Urothelium cell line (cell line): ENCODE measurements around the gene TMEM198.

ENCODE experiments used
- DNase-seq: peaks from one replicate; pipeline ENCODE4 v3.0.0; 2011; ENCODE audit warnings: low spot score, mixed read lengths
- FAIRE-seq: peaks from 2 replicates; lab custom pipeline; 2011; peaks lifted over from hg19 to GRCh38; lab: Jason Lieb, UNC

TMEM198 gene

DNA sequence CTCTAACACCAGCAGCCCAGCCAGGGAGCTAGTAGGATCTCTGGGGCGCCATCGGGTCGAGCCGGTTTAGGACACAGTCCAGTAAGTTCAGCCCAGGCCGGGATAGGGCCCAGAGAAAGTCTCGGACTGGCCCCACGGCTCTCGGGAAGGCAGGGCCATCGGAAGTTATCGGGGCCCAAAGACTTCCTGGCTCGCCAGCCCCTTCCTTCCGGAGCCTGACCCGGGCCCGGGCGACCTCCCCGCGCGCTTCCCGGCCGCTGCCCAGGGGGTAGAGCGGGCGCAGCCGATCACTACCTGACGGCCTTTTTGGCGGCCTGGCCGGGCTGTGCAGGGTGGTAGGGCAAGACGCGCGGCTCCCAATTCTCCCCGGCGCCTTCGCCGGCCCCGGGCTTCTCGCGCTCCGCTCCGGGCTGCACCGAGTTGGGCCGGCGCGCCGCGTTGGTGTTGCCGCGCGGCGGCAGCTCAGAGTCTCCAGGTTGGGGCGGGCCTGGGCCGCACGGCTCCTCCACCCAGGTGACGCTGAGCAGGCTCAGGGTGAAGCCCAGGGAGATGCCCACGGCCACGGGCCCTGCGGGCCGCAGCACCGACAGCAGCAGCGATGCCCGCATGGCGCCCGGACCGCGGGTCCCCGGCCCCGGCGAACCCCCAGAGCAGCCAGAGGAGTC is 765 bp upstream of the TMEM198 start:
- FAIRE-seq (no peak), DNase-seq (peak; percentile 47)

DNA sequence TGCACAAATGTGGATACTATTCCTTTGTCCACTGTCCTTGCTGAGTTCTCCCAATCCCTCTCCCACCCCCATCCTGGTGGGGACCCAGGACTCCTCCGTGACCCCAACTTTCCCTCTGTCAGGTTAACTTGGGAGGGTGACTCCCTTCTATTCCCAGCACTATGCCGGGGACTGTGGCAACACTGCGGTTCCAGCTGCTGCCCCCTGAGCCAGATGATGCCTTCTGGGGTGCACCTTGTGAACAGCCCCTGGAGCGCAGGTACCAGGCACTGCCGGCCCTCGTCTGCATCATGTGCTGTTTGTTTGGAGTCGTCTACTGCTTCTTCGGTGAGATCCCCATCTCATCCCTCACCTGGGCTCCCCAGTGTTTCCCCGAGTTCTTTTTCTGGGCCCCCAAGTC is 739 bp downstream of the TMEM198 start:
- FAIRE-seq (no peak), DNase-seq (no peak)

DNA sequence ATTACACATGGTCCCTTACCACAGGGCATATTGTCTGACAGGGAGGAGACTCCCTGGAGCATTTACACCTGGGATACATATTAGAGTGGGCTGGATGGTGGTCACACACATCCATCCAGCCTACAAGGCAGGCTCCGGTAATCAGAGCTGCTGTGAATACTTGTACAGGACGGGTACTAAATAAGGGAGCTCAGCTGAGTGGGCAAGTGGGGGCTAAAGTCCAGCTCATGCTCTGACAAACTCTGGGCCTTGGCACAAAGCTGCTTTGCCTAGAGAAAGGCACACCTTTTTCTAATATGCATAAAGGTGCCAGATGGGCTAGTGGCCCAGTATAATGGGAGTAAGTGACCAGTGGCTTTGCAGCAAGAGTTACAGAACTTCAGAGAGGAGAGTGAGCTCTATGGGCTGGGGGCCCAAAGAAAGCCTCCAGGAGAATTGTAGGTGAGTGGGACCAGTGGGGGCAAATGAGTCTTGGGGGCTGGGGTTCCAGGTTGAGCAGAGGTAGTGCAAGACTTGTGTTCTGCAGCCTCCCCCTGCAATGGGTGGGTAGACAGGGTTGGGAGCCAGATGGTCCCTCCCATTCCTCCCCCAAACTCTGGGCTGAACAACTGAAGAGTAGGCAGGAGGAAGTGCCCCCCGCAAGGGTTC is 1.6 kb downstream of the TMEM198 start:
- FAIRE-seq (no peak), DNase-seq (no peak)

DNA sequence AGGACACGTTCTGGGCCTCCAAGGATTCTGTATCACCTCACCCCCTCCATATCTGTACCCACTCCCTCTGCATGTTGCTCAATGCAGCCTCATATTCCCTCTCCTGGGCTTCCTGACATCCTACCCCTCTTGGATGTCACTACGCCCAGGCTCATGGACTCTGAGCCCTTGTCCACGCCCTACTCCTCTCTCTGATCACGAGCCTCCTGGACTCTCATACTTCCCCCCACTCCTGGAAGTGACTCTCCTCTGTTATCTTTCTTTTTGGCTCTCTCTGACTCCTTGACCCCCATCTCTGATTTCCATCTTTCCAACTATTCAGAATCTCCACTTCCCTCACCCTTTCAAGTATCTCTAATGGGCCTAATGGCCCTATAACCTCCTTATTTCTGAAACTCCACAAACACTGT is 2.1 kb downstream of the TMEM198 start:
- FAIRE-seq (no peak), DNase-seq (no peak)

DNA sequence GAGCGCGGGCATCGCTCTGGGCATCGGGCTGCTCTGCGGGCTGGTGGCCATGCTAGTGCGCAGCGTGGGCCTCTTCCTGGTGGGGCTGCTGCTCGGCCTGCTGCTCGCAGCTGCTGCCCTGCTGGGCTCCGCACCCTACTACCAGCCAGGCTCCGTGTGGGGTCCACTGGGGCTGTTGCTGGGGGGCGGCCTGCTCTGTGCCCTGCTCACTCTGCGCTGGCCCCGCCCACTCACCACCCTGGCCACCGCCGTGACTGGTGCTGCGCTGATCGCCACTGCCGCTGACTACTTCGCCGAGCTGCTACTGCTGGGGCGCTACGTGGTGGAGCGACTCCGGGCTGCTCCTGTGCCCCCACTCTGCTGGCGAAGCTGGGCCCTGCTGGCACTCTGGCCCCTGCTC is 3.8 kb downstream of the TMEM198 start:
- FAIRE-seq (no peak), DNase-seq (no peak)

DNA sequence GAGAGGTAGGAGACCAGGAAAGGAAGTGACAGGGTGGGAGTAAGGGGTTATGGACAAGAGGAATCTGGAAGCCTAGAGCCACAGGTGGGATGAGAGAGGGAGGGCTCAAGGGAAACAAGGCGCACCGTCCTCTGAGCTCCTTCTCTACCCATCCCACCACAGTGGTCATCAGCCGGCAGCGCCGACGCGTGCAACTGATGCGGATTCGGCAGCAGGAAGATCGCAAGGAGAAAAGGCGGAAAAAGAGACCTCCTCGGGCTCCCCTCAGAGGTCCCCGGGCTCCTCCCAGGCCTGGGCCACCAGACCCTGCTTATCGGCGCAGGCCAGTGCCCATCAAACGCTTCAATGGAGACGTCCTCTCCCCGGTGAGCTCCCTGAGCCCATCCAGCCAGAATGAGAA is 5.2 kb downstream of the TMEM198 start:
- DNase-seq (no peak), FAIRE-seq (no peak)

DNA sequence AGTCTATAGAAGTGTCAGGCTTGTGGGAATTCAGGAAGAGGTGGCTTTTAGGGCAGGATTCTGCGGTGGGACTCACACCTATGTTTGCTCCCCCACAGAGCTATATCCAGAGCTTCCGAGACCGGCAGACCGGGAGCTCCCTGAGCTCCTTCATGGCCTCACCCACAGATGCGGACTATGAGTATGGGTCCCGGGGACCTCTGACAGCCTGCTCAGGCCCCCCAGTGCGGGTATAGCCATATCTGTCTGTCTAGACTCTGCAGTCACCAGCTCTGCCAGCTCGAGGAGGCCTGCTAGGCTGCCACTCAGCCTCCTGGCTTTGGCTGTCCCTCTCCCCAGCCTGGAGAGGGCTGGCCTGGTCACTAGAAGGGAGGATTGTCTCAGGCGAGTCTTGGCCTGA is 5.8 kb downstream of the TMEM198 start:
- DNase-seq (no peak), FAIRE-seq (no peak)

DNA sequence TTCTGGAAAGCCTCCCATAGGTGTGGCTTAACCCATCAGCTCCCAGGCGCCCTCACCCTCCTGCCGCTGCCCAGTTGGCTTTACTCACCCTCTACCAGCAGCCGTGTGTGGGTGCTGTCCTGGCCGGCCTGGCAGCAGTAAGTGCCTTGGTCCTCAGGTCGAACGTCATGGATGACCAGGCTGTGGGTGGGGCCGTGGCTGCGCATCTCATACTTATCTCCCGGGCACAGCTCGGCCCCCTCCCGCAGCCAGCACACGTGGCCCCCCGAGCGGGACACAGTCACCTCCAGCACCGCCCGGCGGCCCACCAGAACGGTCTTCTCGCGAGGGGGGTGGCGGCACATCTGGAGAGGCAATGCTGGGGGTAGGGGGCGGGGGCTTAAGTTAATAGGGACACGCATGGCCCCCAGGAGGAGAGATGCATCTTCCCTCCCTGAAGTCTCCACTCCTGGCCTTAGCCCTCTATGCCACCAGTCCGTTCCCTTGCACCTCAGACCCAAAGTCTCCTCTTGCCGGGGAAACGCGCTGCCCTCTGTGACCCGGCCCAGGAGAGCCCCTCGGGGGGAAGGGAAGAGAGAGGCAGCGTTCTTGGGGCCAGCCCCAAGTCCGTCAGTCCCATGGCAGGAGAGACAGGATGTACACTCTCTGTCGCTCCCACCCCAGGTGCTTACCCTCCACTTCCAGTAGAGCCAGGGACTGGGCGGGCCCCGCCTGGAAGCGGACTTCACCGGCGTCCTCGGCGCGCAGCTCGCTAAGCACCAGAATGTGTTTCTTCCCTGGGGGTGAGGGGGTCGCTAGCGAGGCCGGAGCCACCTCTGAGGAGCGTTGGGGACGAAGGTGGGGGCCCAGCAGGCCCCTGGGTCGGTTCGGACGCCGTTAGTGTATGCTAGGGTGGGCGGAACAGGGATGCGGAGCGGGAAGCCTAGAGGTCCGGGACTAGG is 7.9 kb downstream of the TMEM198 start:
- FAIRE-seq (no peak), DNase-seq (peak; percentile 55)

DNA sequence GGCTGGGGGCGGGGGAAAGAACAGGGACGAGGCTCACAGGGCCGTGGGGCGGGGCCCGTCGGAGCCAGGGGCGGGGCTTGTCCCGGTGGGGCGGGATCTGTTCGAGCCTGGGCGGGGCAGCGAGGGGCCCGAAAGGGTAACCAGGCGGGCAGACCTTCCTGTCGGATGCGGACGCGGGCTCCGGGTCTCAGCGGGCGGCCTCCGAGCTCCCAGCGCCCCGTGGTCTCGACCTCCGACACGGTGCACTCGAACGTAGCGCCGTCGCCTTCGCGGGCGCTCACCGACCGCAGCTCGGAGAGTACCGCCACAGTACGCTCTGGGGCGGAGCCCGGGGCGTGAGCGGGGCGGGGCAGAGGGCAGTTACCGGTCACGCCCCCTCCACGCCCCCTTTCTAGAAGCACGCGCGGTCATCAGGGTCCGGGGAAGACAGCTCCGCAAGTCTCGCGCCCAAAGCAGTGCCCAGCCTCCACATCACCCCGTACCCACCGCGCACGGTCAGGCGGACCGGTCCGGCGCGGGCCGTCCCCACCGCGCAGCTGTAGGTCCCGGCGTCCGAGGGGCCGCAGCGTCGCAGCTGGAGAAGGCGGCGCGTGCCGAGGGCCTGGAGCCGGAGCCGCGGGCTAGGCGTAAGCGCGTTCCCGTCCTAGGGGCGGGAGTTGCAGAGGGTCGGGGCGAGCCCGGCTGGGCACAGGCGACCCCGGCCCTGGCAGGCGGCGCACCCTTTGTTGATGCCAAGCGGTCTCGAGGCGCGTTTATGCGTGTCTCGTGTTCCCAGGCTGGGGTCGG is 8.7 kb downstream of the TMEM198 start:
- FAIRE-seq: peak; percentile 55
- peak; percentile 92 for DNase-seq

DNA sequence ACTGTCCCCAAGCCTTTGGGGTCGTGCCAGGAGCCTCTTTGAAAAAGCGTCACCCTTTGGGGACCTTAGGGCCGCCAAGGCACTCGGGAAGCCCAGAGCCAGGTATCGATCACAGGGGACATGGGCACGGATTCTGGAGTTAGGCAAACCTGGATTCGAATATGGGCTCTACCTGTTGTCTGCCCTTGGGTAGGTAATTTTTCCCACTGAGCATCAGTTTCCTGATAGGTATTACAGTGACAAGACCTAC is 9.3 kb downstream of the TMEM198 start:
- DNase-seq (no peak), FAIRE-seq (no peak)

DNA sequence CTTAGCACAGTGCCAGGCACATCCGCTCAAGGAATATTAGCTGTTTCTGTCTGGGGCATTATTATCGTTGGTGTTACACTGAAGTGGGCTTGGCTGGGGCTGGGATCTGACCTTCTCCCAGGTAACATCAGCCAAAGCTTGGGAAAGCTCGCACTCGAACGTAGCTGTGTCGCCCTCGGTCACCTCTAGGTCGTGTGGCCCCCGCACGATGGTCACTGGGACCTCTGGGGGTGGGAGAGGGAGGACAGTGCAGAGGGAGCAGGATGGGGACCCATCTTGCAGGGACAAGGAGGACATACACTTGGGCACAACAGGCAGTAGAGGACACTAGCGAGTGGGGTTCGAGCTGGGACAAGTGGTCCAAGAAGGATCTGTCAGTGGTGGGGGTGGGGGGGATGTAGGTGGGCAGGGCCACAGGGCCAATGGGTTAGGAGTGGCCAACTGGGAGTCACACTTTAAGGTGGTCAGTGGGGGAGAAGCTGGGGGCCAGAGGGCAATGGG is 9.7 kb downstream of the TMEM198 start:
- FAIRE-seq (no peak), DNase-seq (no peak)

DNA sequence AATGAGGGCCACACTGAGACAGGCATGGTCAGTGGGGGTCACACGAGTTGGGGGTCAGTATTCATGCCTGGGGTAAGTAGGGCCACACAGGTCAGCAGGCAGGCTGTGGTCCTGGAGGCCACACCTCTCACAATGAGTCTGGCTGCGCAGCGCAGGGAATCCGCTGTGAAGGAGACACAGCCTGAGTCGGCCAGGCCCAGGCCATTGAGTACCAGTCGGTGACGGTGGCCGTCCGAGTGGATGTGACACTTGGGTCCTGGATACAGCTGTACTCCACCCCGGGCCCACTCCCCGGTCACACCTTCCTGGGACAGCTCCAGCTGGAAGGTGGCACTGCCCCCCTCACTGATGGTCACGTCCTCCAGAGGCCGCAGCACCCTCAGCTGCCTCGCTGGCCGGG is 10.5 kb downstream of the TMEM198 start:
- FAIRE-seq: no peak
- no peak for DNase-seq

DNA sequence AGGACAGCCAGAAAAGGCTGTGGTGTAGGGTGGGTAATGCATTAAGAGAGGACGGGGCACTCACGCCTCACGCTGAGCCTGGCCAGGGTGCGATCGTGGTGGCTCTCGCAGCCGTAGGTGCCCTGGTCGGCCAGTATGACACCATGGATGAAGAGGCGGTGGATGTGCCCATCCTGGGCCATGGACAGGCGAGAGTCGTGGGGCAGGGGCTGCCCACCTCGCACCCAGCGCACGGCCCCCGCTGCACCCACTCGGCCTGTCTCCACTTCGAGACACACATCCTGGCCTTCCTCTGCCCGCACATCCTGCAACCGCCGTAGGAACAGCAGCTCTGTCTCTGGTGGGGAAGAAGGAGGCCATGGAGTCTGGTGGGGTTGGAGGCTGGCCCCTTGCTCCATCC is 12.1 kb downstream of the TMEM198 start:
- no peak for FAIRE-seq
- DNase-seq: no peak

DNA sequence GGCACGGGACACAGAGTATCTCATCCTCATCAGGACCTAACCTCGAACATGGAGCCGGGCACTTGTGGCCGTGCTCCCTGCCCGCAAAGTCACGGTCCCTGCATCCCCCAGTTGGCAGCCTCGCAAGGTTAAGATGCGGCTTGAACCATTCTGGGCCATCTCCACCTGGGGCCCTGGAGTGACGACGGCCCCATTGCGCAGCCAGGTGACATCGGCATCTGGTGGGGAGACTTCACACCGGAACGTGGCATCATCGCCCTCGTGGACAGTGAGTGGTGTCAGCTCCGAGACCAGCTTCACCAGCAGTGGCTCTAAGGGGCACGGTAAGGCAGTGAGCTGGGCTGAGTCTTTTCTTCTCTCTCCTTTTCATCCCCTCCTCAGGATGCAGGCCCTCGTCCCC is 12.6 kb downstream of the TMEM198 start:
- DNase-seq (no peak), FAIRE-seq (no peak)

DNA sequence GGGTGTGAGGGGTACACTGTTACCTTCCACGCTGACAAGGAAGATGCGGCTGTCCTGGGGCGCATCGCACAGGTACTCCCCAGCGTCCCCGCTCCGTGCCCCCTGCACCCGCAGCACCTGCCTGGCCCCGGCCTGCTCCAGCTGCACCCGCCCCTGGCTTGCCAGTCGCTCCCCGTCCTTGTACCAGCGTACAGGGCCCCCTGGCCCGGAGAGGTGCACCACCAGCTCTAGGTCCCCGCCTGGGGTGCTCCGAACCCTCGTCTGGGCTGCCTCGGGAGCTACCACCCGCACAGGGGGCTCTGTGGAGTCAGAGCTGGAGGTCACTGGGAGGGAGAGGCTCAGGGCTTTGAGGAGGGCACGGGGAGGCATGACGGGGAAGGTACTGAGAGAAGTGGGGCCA is 13.5 kb downstream of the TMEM198 start:
- DNase-seq (no peak), FAIRE-seq (no peak)

DNA sequence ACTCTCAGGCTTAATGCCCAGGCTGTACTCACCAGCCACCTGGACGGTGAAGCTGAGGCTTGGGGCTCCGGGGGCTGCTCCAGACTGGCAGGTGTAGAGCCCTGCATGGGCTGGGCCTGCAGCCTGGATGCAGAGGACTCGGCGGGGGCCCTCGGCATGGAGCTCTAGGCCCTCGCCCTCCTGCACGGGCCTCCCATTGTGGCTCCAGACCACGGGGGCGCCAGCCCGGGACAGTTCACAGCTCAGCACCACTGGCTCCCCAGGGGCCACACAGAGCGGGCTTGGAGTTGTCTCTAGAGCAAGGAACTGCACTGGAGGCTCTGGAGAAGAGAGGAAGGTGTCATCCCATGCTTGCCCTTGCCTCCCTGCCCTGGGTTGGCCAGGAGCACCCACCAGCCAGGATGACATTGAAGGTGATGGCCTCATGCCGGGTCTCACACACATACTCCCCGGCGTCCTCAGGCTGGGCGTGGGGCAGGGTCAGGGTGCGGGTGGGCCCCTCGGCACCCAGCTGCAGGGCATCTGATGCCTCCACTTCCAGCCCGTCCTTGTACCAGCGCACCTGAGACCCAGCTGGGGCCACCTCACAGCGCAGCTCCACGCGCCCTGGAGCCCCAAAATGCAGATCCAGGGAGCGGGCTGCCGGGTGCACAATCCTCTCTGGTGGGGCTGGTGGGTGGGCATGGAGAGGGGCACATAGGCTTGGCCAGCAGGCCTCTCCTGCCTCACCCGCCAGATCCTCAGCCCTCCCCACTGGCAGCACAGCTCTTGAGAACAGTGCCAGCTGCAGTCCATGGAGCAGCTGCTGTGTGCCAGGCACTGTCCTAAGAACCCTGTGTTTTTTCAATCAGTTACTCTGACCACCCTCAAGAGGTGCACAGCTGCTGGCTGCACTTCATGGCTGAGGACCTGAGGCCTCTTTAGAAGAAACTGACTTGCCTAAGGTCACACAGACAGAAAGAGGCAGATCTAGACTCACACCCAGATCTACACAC is 14.3 kb downstream of the TMEM198 start:
- FAIRE-seq: no peak

DNA sequence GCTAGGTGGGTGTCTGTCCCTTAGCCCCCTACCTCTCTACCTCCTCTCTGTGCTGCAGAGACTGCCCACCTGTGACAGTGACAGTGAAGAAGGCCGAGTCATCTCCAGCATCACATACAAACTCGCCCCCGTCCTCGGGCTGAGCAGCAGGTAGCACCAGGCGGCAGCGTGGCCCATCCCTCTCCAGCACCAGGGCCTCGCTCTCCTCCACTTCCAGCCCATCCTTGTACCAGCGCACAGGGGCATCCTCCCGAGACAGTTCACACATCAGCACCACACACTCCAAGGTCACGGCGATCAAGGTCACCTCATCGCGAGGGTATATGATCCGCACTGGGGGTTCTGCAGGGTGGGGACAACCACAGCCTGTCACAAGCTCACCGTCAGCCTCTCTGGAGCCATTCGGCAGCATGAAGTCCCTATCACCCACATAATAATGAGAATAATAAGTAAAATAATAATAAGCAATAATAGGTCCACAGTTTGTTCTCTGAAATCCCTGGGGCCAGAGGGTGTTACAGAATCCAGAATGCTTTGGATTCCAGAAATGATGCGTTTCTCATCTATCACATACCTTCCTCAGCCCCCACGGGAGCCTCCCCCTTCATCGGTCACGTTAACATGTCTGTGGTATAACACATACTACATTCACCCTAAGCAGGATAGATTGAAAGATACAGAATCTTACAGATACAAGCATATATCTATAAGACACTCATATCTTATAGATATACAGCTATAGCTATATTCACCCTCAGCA is 15.5 kb downstream of the TMEM198 start:
- FAIRE-seq: no peak
- no peak for DNase-seq

More for the DNA sequence above, 14.3 kb downstream of the TMEM198 start:
- no peak for DNase-seq

DNA sequence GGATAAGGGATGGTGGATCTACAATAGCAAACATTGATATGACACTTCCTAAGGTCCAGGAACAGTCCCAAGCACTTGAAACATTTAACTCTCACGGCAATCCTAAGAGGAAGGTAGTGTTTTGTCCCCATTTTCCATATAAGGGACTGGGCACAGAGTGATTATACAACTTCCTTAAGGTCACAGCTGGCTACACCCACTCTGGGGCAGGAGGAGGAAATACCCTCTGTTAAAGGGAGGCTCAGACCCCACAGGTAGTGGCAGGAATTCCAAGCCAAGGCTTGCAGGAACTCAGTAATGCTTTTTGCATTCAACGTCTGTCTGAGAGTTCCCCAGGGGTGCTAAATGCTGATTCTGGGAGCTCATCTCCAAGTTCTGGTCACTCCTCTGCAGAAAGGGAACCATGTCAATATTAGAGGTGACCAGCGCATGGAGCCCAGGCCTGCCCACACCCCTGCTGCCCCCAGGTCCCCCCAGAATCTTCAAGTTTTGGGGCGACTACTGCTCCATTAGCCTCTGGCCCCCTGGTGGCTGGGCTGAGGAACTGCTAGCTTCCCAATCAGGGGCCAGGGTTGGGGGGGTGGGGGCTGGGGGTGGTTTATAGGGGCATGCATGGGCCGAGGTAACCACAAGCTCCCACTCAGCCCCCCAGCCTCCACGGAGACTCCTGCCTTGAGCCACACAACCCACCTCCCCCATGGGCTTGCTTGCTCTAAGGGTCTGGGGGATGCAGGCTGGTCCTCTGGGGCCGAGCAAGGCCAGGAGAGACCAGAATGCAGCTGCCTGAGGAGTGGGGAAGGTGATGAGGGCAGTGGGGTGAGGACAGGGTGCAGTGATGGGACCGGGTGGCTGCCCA is 16.4 kb downstream of the TMEM198 start:
- no peak for FAIRE-seq
- DNase-seq: peak; percentile 48
